ENCODE results near the gene KIF13A.
"Not testable (repeated sequence)": the region's sequence is repeated elsewhere in the genome, so short reads cannot be mapped to it uniquely, and the experiment has no call there.

KIF13A gene

GRCh38 chr6:17998003-17998402, 10.6 kb upstream of the KIF13A start:
- no peak for DNase-seq

DNA sequence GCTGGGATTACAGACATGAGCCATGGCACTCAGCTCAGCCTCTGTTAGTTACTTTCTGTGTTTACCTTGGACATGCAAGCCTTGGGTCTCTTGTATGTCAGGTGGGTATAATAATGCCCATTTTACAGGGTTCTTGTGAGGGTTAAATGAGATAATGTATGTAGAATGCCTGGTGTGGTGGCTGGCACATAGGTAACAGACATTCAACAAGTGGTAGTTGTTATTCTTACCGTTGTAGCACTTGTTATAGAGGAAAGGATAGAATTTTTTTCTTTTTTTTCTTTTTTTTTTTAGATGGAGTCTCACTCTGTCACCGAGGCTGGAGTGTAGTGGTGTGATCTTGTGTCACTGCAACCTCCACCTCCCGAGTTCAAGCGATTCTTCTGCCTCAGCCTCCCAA, 8.0 kb upstream of the KIF13A start:
- no peak for DNase-seq

DNA sequence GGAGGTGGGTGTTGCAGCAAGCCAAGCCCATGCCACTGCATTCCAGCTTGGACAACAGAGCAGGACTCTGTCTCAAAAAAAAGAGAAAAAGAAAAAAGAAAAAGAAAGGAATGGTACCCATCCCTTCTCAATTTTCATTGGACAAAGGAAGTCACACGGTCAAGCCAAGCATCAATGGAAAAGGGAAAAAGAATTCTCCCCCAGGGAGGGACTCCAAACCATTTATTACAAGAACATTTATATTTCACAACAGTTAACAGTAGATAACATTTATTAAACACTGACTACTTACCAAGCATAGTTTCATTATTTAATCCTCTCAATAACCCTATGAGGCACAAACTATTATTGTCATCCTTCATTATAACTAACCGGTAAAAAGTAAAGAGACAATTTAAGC, 6.6 kb upstream of the KIF13A start:
- DNase-seq, result no peak

GRCh38 chr6:17988422-17988944, 1.0 kb upstream of the KIF13A start:
- no peak for DNase-seq

- DNase-seq, result peak in 13 of 14 donors; percentile 27 to 90 (median 78)
Observed at GRCh38 chr6:17987697-17988421, 424 bp upstream of the KIF13A start.

DNA sequence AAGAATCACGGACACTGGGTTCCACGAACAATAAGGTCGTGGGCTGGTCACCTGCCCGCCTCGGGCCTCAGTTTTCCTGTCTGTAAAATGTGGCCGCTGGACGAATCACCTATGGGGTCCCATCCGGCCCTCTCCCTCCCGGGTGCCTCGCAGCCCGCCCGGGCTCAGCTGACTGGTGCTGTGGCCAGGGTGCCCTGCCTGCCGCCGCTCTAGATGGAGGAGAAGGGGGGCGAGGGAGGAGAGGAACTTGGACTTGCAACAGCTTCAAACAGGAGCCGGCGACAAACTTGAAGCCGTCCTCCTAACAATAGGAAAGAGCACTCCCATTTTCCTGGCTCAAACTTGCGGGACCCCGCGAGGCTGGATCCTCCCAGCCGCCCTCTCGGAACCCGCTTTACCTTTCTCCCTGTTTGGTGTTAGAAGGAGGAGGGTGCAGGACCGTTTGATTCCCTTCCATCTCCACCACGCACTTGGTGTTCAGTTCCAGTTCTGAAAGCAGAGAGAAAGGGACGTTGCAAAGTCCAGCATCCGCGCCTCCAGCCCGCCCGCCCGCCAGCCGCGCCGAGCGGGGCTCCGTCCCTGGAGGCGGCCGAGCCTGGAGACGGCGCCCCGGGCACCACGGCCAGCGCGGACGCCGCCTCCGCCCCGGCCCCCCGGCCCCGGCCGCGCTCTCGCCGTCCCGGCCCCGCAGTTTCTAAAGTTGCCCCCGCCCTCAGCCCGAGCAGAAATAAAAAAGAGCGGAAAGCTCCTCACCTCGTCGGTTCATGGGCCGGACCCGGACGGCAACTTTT, 584 bp downstream of the KIF13A start:
- peak in 13 of 14 donors; percentile 31 to 87 (median 66) for DNase-seq

GRCh38 chr6:17985934-17986655, 1.3 kb downstream of the KIF13A start:
- DNase-seq, result peak in 1 of 14 donors; percentile 23

DNA sequence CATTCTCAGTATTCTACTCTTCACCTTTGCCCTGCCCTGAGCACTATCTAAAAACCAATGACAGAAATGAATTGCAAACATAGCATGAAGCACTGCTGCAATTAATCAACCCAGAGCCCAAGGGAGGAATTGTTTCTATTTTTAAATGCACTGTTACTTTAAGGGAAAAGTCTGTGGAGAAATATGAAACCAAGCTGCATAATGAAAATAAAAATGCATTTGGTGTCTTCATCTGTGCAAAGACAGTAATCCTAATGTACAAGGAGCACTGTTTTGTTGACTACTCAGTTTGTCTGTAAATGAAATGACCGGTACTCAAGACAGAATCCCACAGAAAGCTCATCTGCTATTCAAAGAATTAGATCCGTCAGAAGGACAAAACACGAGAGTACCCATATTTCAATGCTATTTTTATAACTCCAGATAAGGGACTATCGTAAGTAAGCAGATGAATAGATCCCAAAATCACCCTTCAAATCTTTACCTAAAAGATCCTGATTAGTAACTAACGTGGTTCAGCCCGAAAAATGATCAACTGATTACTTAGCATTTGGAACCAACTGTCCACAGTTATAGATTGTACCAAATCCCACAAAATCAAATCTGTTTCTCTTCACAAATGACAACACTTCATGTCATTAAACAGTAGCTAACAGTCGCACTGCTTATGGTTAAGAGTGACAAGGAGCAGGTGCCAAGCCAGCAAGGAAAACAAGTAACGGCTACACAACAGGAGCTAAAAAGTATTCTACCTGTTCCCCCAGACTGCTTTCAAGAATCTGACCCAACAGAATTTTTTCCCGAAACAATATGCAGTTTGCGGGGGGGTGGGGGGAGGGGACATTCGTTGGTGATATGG, 2.4 kb downstream of the KIF13A start:
- peak in 1 of 14 donors; percentile 37 for DNase-seq

GRCh38 chr6:17984399-17984798, 3.0 kb downstream of the KIF13A start:
- no peak for DNase-seq

DNA sequence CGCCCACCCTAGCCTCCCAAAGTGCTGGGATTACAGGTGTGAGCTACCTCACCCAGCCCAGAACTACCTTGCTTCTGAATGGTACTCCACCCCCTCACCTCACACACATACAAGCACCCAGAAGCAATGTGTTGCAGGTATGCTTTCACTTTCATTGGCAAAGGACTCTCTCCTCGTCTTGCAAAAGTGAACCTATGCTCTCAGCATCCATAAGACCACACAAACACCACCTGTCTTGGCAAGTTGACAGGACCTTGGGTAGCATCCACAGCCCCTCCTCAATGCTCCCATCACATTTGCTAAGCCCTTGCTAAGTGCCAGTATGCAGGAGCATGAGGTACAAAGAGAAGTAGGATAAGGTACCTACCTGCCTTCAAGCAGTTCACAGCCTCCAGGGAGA, 3.7 kb downstream of the KIF13A start:
- DNase-seq, result no peak

DNA sequence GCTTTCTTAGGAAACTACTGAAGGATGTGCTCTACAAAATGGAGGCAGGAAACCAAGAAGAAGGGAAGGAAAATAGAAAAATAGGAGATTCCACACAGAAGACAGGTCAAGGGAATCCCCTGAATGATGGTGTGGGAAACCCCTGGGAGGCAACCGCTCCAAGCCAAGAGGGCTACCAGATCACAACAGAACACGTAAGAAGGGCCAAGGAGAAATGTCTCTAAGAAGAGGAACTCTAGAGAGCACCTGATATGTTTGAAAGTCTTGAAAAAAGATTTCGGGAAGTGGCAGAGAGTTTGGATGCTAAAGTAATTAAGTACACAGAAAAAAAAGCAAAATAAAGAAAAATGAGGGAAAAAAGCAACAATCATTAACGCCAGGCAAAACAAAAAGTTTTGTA, 7.1 kb downstream of the KIF13A start:
- no peak for DNase-seq

- DNase-seq, result no peak
Observed at GRCh38 chr6:17979479-17979878, 8.0 kb downstream of the KIF13A start.

DNA sequence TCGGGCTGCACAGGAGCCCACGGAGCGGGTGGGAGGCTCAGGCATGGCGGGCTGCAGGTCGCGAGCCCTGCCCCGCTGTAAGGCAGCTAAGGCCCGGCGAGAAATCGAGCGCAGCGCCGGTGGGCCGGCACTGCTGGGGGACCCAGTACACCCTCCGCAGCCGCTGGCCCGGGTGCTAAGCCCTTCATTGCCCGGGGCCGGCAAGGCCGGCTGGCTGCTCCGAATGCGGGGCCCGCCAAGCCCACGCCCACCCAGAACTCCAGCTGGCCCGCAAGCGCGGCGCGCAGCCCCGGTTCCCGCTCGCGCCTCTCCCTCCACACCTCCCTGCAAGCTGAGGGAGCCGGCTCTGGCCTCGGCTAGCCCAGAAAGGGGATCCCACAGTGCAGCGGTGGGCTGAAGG, 11.2 kb downstream of the KIF13A start:
- DNase-seq, result not testable (repeated sequence)

DNA sequence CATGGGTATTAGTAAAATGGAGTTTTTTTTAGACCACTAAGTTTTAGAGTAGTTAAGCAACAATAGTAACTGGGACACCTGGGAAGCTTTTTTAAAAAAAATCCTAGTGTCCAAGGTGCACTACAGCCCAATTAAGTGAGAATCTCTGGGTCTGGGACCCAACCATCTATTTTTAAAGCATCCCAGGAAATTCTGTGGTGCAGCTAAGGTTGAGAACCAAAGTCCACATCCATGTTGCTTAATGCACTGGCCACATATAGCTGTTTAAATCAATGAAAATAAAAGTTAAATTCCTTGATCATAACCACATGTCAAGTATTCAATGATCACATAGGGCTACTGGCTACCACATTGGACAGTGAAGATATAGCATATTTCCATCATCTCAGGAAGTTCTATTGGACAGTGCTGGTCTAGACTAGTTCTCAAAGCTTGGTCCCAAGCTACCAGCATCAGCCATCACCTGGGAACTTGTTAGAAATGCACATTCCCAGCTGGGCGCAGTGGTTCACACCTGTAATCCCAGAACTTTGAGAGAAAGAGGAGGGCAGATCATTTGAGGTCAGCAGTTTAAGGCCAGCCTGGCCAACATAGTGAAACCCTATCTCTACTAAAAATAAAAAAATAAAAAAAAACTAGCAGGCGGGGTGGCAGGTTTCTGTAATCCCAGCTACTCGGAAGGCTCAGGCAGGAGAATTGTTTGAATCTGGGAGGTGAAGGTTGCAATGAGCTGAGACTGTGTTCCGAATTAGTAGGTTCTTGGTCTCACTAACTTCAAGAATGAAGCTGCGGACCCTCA, 12.7 kb downstream of the KIF13A start:
- DNase-seq, result no peak

GRCh38 chr6:17972978-17973622, 14.3 kb downstream of the KIF13A start:
- DNase-seq, result no peak

GRCh38 chr6:17972074-17972952, 15.1 kb downstream of the KIF13A start:
- no peak for DNase-seq

GRCh38 chr6:17971128-17972073, 16.0 kb downstream of the KIF13A start:
- DNase-seq, result no peak

DNA sequence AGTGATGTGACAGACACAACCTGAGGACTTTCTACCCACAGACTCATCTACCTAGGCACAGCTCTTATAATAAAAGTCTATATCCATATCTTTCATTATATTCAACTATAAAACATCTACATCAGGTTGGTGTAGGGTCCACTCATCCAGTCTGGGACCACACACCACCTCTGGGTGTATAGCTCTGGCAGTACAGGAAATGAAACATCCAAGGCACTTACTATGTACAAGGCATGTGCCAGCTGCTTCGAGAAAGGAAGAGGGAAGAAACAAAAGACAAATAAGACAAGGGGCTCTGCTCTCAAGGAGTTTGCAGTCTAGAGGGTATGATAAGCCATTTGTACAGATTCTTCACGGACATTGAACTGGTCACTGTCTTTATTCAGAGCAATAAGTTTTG, 18.6 kb downstream of the KIF13A start:
- DNase-seq, result no peak

Measured in C1 segment of cervical spinal cord (tissue), 14 donors.